Neural progenitor cell (in vitro differentiated cells): ENCODE data around the gene ICA1L. TPM values are rescaled to one million over a fixed set of nuclear protein-coding genes. Genes with fewer than 3 reads are reported as not detected.

ENCODE experiments used
- DNase-seq: peaks from one replicate; pipeline ENCODE4 v3.0.0-alpha.2; 2016; ENCODE audit warnings: low spot score
- H2AFZ ChIP-seq: fragments of 200-600 bp; sonication (generic); replicated peaks from 2 replicates; pipeline ENCODE4 v1.6.1; 2016; ENCODE audit warnings: antibody characterized with exemption
- H3F3A ChIP-seq: fragments of 200-600 bp; sonication (generic); 2 replicates; pipeline ENCODE4 v1.6.1; 2016; ENCODE audit warnings: antibody characterized with exemption, low read depth
- H3K27ac ChIP-seq: fragments of 200-600 bp; sonication (generic); 2 replicates; pipeline ENCODE4 v1.5.1; 2016; ENCODE audit warnings: mild to moderate bottlenecking
- H3K27me3 ChIP-seq: fragments of 200-600 bp; sonication (generic); 2 replicates; pipeline ENCODE4 v1.6.1; 2016; ENCODE audit warnings: mild to moderate bottlenecking, moderate library complexity
- H3K36me3 ChIP-seq: fragments of 200-600 bp; sonication (generic); 2 replicates; pipeline ENCODE4 v1.5.1; 2016
- H3K4me1 ChIP-seq: fragments of 200-600 bp; sonication (generic); 2 replicates; pipeline ENCODE4 v1.6.1; 2016; ENCODE audit warnings: mixed run types
- H3K4me2 ChIP-seq: fragments of 200-600 bp; sonication (generic); 2 replicates; pipeline ENCODE4 v1.6.1; 2016
- H3K4me3 ChIP-seq: fragments of 200-600 bp; sonication (generic); 2 replicates; pipeline ENCODE4 v1.5.1; 2016
- H3K79me2 ChIP-seq: fragments of 200-600 bp; sonication (generic); 2 replicates; pipeline ENCODE4 v1.6.1; 2016; ENCODE audit warnings: low read depth
- H3K9ac ChIP-seq: fragments of 200-600 bp; sonication (generic); 2 replicates; pipeline ENCODE4 v1.6.1; 2016
- H3K9me3 ChIP-seq: fragments of 200-600 bp; sonication (generic); 2 replicates; pipeline ENCODE4 v1.5.1; 2016; ENCODE audit warnings: low read depth
- H4K20me1 ChIP-seq: fragments of 200-600 bp; sonication (generic); 2 replicates; pipeline ENCODE4 v1.6.1; 2016; ENCODE audit warnings: low read depth
- H3K27ac Mint-ChIP-seq: 3 replicates; pipeline ENCODE4 v1.8.0; 2021; ENCODE audit warnings: mixed read lengths
- H3K27me3 Mint-ChIP-seq: 2 replicates; pipeline ENCODE4 v1.8.0; 2022; ENCODE audit warnings: low read depth, mild to moderate bottlenecking, inconsistent platforms, moderate library complexity, mixed read lengths; ENCODE audit not compliant: insufficient read depth
- H3K36me3 Mint-ChIP-seq: 3 replicates; pipeline ENCODE4 v1.8.0; 2021; ENCODE audit warnings: mixed read lengths
- H3K4me1 Mint-ChIP-seq: 3 replicates; pipeline ENCODE4 v1.8.0; 2021; ENCODE audit warnings: mixed read lengths
- H3K4me3 Mint-ChIP-seq: 3 replicates; pipeline ENCODE4 v1.8.0; 2021; ENCODE audit warnings: mild to moderate bottlenecking, moderate library complexity, mixed read lengths
- H3K9me3 Mint-ChIP-seq: 3 replicates; pipeline ENCODE4 v1.8.0; 2020; ENCODE audit warnings: mixed read lengths
- EZH2 ChIP-seq: fragments of 200-600 bp; sonication (generic); IDR thresholded peaks from 2 replicates; pipeline ENCODE4 v1.6.1; 2017; ENCODE audit warnings: antibody characterized with exemption, mild to moderate bottlenecking, moderate library complexity
- EZH2phosphoT487 ChIP-seq: fragments of 200-600 bp; sonication (generic); IDR thresholded peaks from 2 replicates; pipeline ENCODE4 v1.6.1; 2017; ENCODE audit warnings: antibody characterized with exemption
- total RNA-seq: library from RNA; depleted of rRNA; stranded (reverse); fragments of >200 nt; gene quantifications from 2 replicates; pipeline ENCODE4 v1.2.3, GENCODE V29; 2015; ENCODE audit warnings: low replicate concordance
- TF ChIP-seq, protein P1 (sequence below): fragments of 200-600 bp; sonication (generic); IDR thresholded peaks from 2 replicates; pipeline ENCODE4 v1.5.1; 2017; ENCODE audit warnings: antibody characterized with exemption, mild to moderate bottlenecking

The ICA1L gene
- total RNA-seq, 1 donor from 2014 or later = 27.5 TPM

- no peaks in the 10 kb centered on the region for H3K27me3 Mint-ChIP-seq
- Histone ChIP-seq H3K36me3 (peaks cover 5% of the 10 kb centered on the region), H3K4me1 (no peaks in the 10 kb centered on the region), H3K4me3 (no peak overlapping the region), H3K27ac (no peak overlapping the region), H3F3A (no peaks in the 10 kb centered on the region), H3K4me2 (no peak overlapping the region), H3K79me2 (no peaks in the 10 kb centered on the region), H3K9me3 (no peaks in the 10 kb centered on the region), H4K20me1 (no peaks in the 10 kb centered on the region), H2AFZ (no peak overlapping the region), H3K9ac (no peak overlapping the region), H3K27me3 (no peaks in the 10 kb centered on the region)
- no peak for DNase-seq
- no peaks in the 10 kb centered on the region for H3K9me3 Mint-ChIP-seq
- no peak overlapping the region for H3K4me3 Mint-ChIP-seq
- TF ChIP-seq EZH2phosphoT487 = no peak
- TF ChIP-seq, protein P1, sequence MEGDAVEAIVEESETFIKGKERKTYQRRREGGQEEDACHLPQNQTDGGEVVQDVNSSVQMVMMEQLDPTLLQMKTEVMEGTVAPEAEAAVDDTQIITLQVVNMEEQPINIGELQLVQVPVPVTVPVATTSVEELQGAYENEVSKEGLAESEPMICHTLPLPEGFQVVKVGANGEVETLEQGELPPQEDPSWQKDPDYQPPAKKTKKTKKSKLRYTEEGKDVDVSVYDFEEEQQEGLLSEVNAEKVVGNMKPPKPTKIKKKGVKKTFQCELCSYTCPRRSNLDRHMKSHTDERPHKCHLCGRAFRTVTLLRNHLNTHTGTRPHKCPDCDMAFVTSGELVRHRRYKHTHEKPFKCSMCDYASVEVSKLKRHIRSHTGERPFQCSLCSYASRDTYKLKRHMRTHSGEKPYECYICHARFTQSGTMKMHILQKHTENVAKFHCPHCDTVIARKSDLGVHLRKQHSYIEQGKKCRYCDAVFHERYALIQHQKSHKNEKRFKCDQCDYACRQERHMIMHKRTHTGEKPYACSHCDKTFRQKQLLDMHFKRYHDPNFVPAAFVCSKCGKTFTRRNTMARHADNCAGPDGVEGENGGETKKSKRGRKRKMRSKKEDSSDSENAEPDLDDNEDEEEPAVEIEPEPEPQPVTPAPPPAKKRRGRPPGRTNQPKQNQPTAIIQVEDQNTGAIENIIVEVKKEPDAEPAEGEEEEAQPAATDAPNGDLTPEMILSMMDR = no peak
- no peak for TF ChIP-seq EZH2
- no peaks in the 10 kb centered on the region for H3K4me1 Mint-ChIP-seq
- no peak overlapping the region for H3K27ac Mint-ChIP-seq
- H3K36me3 Mint-ChIP-seq = peaks cover 16% of the 10 kb centered on the region
Observed at GRCh38 chr2:202881570-202881969, 10.0 kb upstream of the ICA1L start.

GRCh38 chr2:202877699-202878098, 6.1 kb upstream of the ICA1L start:
- Mint-ChIP-seq H3K4me3 (no peak overlapping the region), H3K27ac (no peak overlapping the region), H3K36me3 (peaks cover 7% of the 10 kb centered on the region)

GRCh38 chr2:202870431-202871299, 901 bp downstream of the ICA1L start:
- peak; percentile 61 for DNase-seq
- Mint-ChIP-seq H3K4me3 (peak overlapping the region; percentile 96), H3K27ac (peak overlapping the region; percentile 91), H3K36me3 (no peaks in the 10 kb centered on the region), H3K4me1 (peaks cover 11% of the 10 kb centered on the region), H3K27me3 (peaks cover 6% of the 10 kb centered on the region), H3K9me3 (no peaks in the 10 kb centered on the region)
- H3K4me3 ChIP-seq = peak overlapping the region; percentile 78
- H3K79me2 ChIP-seq = no peaks in the 10 kb centered on the region
- H3K27me3 ChIP-seq = peaks cover 10% of the 10 kb centered on the region
- no peak for TF ChIP-seq EZH2
- TF ChIP-seq, protein P1 = peak; percentile 60
- H3K4me1 ChIP-seq = no peaks in the 10 kb centered on the region
- no peaks in the 10 kb centered on the region for H4K20me1 ChIP-seq
- peak overlapping the region; percentile 84 for H3K4me2 ChIP-seq
- no peaks in the 10 kb centered on the region for H3K36me3 ChIP-seq
- H3K27ac ChIP-seq = no peak overlapping the region
- H2AFZ ChIP-seq = peak overlapping the region; percentile 97
- peaks cover 40% of the 10 kb centered on the region for H3F3A ChIP-seq
- no peaks in the 10 kb centered on the region for H3K9me3 ChIP-seq
- H3K9ac ChIP-seq = no peak overlapping the region

More at GRCh38 chr2:202877699-202878098, 6.1 kb upstream of the ICA1L start:
- Mint-ChIP-seq H3K27me3 (peaks cover 6% of the 10 kb centered on the region), H3K9me3 (no peaks in the 10 kb centered on the region), H3K4me1 (no peaks in the 10 kb centered on the region)
- Histone ChIP-seq H3K36me3 (peaks cover 5% of the 10 kb centered on the region), H4K20me1 (no peaks in the 10 kb centered on the region), H3K27ac (no peak overlapping the region), H3K27me3 (peaks cover 4% of the 10 kb centered on the region), H3K4me3 (no peak overlapping the region), H3F3A (peaks cover 23% of the 10 kb centered on the region), H3K4me2 (no peak overlapping the region), H3K4me1 (no peaks in the 10 kb centered on the region), H2AFZ (no peak overlapping the region), H3K9me3 (no peaks in the 10 kb centered on the region), H3K79me2 (no peaks in the 10 kb centered on the region), H3K9ac (no peak overlapping the region)
- DNase-seq = no peak
- no peak for TF ChIP-seq EZH2
- TF ChIP-seq, protein P1 = no peak
- no peak for TF ChIP-seq EZH2phosphoT487
